Endothelial cell of umbilical vein (primary cell): Measurements from ENCODE around the gene NR4A1. TPM values are rescaled to one million over a fixed set of nuclear protein-coding genes. Genes with fewer than 3 reads are reported as not detected.

Experiments
- BruUV-seq: library from RNA; stranded (reverse); fragments of 400-500 nt; replicated peaks from 2 replicates; lab custom pipeline; 2021; lab: Mats Ljungman, UMichigan
- CTCF ChIA-PET: fragments of 300-600, 350-600 bp; sonication (Branson Sonifier 250); formaldehyde crosslinking; loops from one replicate; lab custom pipeline; 2021; ENCODE audit warnings: antibody characterized with exemption, inconsistent platforms; lab: Charles Lee
- POLR2A ChIA-PET: fragments of 300-600, 350-600 bp; sonication (Branson Sonifier 250); formaldehyde crosslinking; loops from one replicate; lab custom pipeline; 2021; ENCODE audit warnings: antibody characterized with exemption, inconsistent platforms; lab: Charles Lee
- DNase-seq: peaks from one replicate; pipeline ENCODE4 v3.0.0-alpha.2; 2011; ENCODE audit warnings: low read depth, low spot score
- FAIRE-seq: peaks from 2 replicates; lab custom pipeline; 2011; peaks lifted over from hg19 to GRCh38; lab: Jason Lieb, UNC
- H2AFZ ChIP-seq: 2 replicates; pipeline ENCODE4 v1.6.0; 2012; ENCODE audit warnings: low read depth, low read length, control low read depth, inconsistent platforms
- H3K27ac ChIP-seq: 2 replicates; pipeline ENCODE4 v1.5.1; 2011; ENCODE audit warnings: low read depth, mild to moderate bottlenecking, control low read depth, low read length, moderate library complexity; ENCODE audit not compliant: insufficient read depth
- H3K27me3 ChIP-seq, 2 experiments: 2 replicates each; pipeline versions ENCODE4 v1.6.0 to v1.6.1; 2011; ENCODE audit warnings: low read length in 2 of 2, mixed read lengths in 1 of 2; ENCODE audit not compliant: control insufficient read depth in 2 of 2, insufficient read depth in 2 of 2
- H3K36me3 ChIP-seq, 2 experiments: 2 replicates in 1 of 2; 3 replicates in 1 of 2; pipeline ENCODE4 v1.5.1; 2011; ENCODE audit warnings: low read length in 2 of 2, mild to moderate bottlenecking in 1 of 2, moderate library complexity in 1 of 2; ENCODE audit not compliant: control insufficient read depth in 2 of 2, insufficient read depth in 2 of 2; ENCODE audit errors: extremely low read depth in 1 of 2
- H3K4me1 ChIP-seq: 3 replicates; pipeline ENCODE4 v1.5.1; 2011; ENCODE audit warnings: mild to moderate bottlenecking, low read length; ENCODE audit not compliant: control insufficient read depth, insufficient read depth; ENCODE audit errors: extremely low read depth
- H3K4me2 ChIP-seq: 2 replicates; pipeline ENCODE4 v1.6.1; 2011; ENCODE audit warnings: low read length, control low read depth, mixed read lengths; ENCODE audit not compliant: insufficient read depth
- H3K4me3 ChIP-seq, 3 experiments: fragments of 200-600 bp in 1 of 3; sonication (generic), shearing (Covaris generic) in 1 of 3; replicated peaks in 1 of 3; 2 replicates each; pipeline ENCODE4 v1.5.1; 2011 to 2016; ENCODE audit warnings: control low read depth in 3 of 3, low read length in 3 of 3, mild to moderate bottlenecking in 2 of 3, inconsistent platforms in 1 of 3, low read depth in 1 of 3, moderate library complexity in 1 of 3; ENCODE audit not compliant: insufficient read depth in 1 of 3
- H3K79me2 ChIP-seq: 2 replicates; pipeline ENCODE4 v1.6.0; 2012; ENCODE audit warnings: low read length, inconsistent platforms; ENCODE audit not compliant: control insufficient read depth, insufficient read depth
- H3K9ac ChIP-seq: replicated peaks from 2 replicates; pipeline ENCODE3; 2011; ENCODE audit warnings: low read length, control low read depth; ENCODE audit not compliant: insufficient read depth; ENCODE audit errors: extremely low read depth
- H3K9me1 ChIP-seq: replicated peaks from 3 replicates; pipeline ENCODE4 v1.6.0; 2011; ENCODE audit warnings: mild to moderate bottlenecking, low read length; ENCODE audit not compliant: control insufficient read depth, insufficient read depth; ENCODE audit errors: extremely low read depth
- H3K9me3 ChIP-seq: replicated peaks from 2 replicates; pipeline ENCODE4 v1.5.1; 2012; ENCODE audit warnings: low read length, inconsistent platforms; ENCODE audit not compliant: control insufficient read depth, insufficient read depth
- H4K20me1 ChIP-seq: replicated peaks from 2 replicates; pipeline ENCODE3; 2011; ENCODE audit warnings: mild to moderate bottlenecking, low read length; ENCODE audit not compliant: control insufficient read depth, insufficient read depth; ENCODE audit errors: extremely low read depth
- CTCF ChIP-seq, 2 donors: IDR thresholded peaks; 1 replicate in 1 of 2; 2 replicates in 1 of 2; pipeline ENCODE4 v1.5.1; 2011; ENCODE audit warnings: low read length in 2 of 2, mild to moderate bottlenecking in 2 of 2, moderate library complexity in 2 of 2, control low read depth in 1 of 2, inconsistent platforms in 1 of 2, low read depth in 1 of 2; ENCODE audit not compliant: insufficient read depth in 1 of 2; ENCODE audit errors: extremely low read depth in 1 of 2
- EZH2 ChIP-seq: IDR thresholded peaks from 2 replicates; pipeline ENCODE4 v1.6.1; 2012; ENCODE audit warnings: borderline replicate concordance, low read depth, mild to moderate bottlenecking, moderate library complexity, low read length, inconsistent platforms; ENCODE audit not compliant: severe bottlenecking
- FOS ChIP-seq: IDR thresholded peaks from 2 replicates; pipeline ENCODE4 v1.6.1; 2011; ENCODE audit warnings: mild to moderate bottlenecking, low read length, moderate library complexity, borderline replicate concordance; ENCODE audit not compliant: insufficient read depth
- GATA2 ChIP-seq: IDR thresholded peaks from 2 replicates; pipeline ENCODE4 v1.7.0; 2011; ENCODE audit warnings: low read depth, mild to moderate bottlenecking, moderate library complexity, mixed read lengths, low read length; ENCODE audit not compliant: insufficient read length, insufficient read depth
- JUN ChIP-seq: IDR thresholded peaks from 2 replicates; pipeline ENCODE4 v1.6.1; 2011; ENCODE audit warnings: borderline replicate concordance, low read depth; ENCODE audit not compliant: insufficient read length, insufficient read depth
- MYC ChIP-seq: IDR thresholded peaks from one replicate; pipeline ENCODE4 v1.6.1; 2011; ENCODE audit warnings: mild to moderate bottlenecking, low read depth, low read length
- POLR2A ChIP-seq: IDR thresholded peaks from 2 replicates; pipeline ENCODE4 v1.6.1; 2012; ENCODE audit warnings: low read depth, mild to moderate bottlenecking, control low read depth, low read length
- POLR2AphosphoS5 ChIP-seq: IDR thresholded peaks from 2 replicates; pipeline ENCODE4 v1.6.1; 2012; ENCODE audit warnings: low read depth, mild to moderate bottlenecking, control low read depth, low read length, moderate library complexity; ENCODE audit not compliant: insufficient read depth
- dilution Hi-C: fragments of 300-500 bp; cut with MboI; formaldehyde crosslinking; loops from one replicate; pipeline ENCODE4 v1.15.0; 2019; ENCODE audit warnings: low sequenced_read_pairs; ENCODE audit not compliant: extremely low pct_ligation_motif_present
- intact Hi-C: fragments of 100-400 bp; cut with micrococcal nuclease; formaldehyde crosslinking; loops from one replicate; pipeline ENCODE4 v1.10.0; 2022
- polyA plus RNA-seq, 4 experiments: library from polyadenylated mRNA; depleted of rRNA in 3 of 4; stranded (reverse) in 3 of 4; unstranded in 1 of 4; fragments of >200 nt; gene quantifications; 2 replicates each; pipeline versions ENCODE4 v1.2.1 to v1.2.3, GENCODE V29; 2011 to 2012; ENCODE audit warnings: missing spikeins in 1 of 4
- total RNA-seq: library from RNA; stranded (reverse); gene quantifications from 2 replicates; pipeline ENCODE4 v1.2.3, GENCODE V29; 2021
- TF ChIP-seq, protein P1 (sequence below): IDR thresholded peaks from 2 replicates; pipeline ENCODE4 v1.6.1; 2011; ENCODE audit not compliant: insufficient read depth, insufficient read length

The NR4A1 gene
- total and polyA plus RNA-seq, 2 donors (not counting 3 experiments of a cell fraction or from before 2014, with no cell fraction given) = 6.8 to 18.2 TPM

- Histone ChIP-seq H3K27ac (no peak overlapping the region), H4K20me1 (no peaks in the 10 kb centered on the region), H3K9me1 (no peaks in the 10 kb centered on the region), H3K9me3 (no peaks in the 10 kb centered on the region), H3K79me2 (peaks cover 12% of the 10 kb centered on the region), H3K4me3 (no peak overlapping the region), H3K36me3 (peaks cover 15 to 28% of the 10 kb centered on the region in 2 experiments), H3K4me2 (no peak overlapping the region), H3K4me1 (peaks cover 5% of the 10 kb centered on the region), H3K9ac (no peak overlapping the region), H3K27me3 (no peaks in the 10 kb centered on the region), H2AFZ (no peak overlapping the region)
- no peak for FAIRE-seq
- ChIA-PET POLR2A (no interaction called here), CTCF (interaction anchor here (0.7 to 12.8 kb wide), 4 partner anchors 9 to 52 kb away, joined by 3 to 452 read pairs (median 4); partner anchors contain the start of gene ATG101)
- no peak for DNase-seq
- dilution Hi-C loops = no loop called here
- BruUV-seq = no TSS peak
- TF ChIP-seq MYC = no peak
- TF ChIP-seq CTCF (IDR thresholded peaks at IDR 0.05; ENCODE audit: extremely low read depth in 1 of 2, insufficient read depth in 1 of 2, low read depth in 1 of 2, low read length in 2 of 2) = no peak
- TF ChIP-seq POLR2A = no peak
- TF ChIP-seq, protein P1, sequence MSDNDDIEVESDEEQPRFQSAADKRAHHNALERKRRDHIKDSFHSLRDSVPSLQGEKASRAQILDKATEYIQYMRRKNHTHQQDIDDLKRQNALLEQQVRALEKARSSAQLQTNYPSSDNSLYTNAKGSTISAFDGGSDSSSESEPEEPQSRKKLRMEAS = no peak
- no peak for TF ChIP-seq GATA2
- TF ChIP-seq POLR2AphosphoS5 = no peak
- no peak for TF ChIP-seq EZH2
- TF ChIP-seq JUN = no peak
- TF ChIP-seq FOS = no peak
- intact Hi-C loops = no loop called here
Measured at GRCh38 chr12:52078276-52078675, 27.0 kb downstream of the NR4A1 start.
